ENCODE results near the gene SGTA.

DNA sequence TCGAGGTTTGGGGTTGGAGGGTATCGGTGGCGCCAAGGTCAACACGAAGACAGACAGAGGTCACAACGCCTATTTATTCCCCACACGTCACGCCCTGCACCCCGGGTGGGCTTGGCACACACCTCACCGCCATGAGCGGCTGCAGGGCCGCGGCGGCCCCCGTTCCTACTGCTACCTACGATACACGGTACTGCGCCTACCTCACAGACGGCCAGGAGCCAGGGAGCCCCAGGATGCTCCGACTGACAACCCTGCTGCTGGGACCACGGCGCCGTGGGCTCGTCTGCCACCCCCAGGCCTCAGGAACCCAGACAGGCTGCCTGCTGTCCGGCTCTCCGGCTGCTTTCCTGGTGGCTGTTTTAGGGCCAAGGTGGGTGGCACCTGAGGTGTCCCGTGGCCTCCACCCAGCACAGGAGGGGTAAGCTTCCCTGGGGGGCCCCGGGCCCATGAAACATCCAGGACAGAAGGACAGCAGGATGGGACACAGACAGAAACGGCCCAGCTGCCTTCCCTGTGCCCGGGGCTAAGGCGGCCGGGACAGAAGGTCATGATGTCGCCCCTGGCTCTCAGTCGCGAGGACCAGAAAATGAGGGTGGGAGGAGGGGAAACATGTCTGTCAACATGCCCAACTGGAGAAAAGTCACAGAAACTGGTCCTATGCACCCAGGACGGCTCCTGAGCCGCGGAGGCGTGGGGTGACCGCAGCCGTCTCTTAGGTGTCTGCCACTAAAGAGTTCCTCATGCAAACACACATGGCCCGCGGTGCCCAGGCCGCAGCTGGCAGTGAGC lies 28.2 kb downstream of the SGTA start:
- TF ChIP-seq CTCF (IDR thresholded peaks at IDR 0.05) (no peak), POLR2A (IDR thresholded peaks at IDR 0.05) (no peak)
